HepG2 (cell line): ENCODE data around the gene MYOM1. TPM values are rescaled to one million over a fixed set of nuclear protein-coding genes. Genes with fewer than 3 reads are reported as not detected.

Experiments
- FOXO1 ChIP-seq: sonication (generic); formaldehyde crosslinking; IDR thresholded peaks from 2 replicates; pipeline ENCODE4 v1.4.0; 2020; ENCODE audit warnings: missing genetic modification reagents
- HMG20B ChIP-seq: conservative IDR thresholded peaks from 2 replicates; pipeline ENCODE4 v1.6.1; 2016; ENCODE audit warnings: missing genetic modification reagents, missing compliant biosample characterization
- ISX ChIP-seq: sonication (generic); formaldehyde crosslinking; conservative IDR thresholded peaks from 2 replicates; pipeline ENCODE4 v1.5.0; 2020; ENCODE audit warnings: missing genetic modification reagents
- KDM2A ChIP-seq: sonication (generic); formaldehyde crosslinking; IDR thresholded peaks from 2 replicates; pipeline ENCODE4 v1.4.0; 2020; ENCODE audit warnings: low read depth, missing genetic modification reagents, borderline replicate concordance
- LBX2 ChIP-seq: sonication (generic); formaldehyde crosslinking; IDR thresholded peaks from 2 replicates; pipeline ENCODE4 v1.5.0; 2020; ENCODE audit warnings: missing genetic modification reagents, mild to moderate bottlenecking, borderline replicate concordance
- MED13 ChIP-seq: sonication (generic); formaldehyde crosslinking; IDR thresholded peaks from 2 replicates; pipeline ENCODE4 v1.5.0; 2020; ENCODE audit warnings: missing genetic modification reagents
- MTF2 ChIP-seq: sonication (generic); formaldehyde crosslinking; IDR thresholded peaks from 2 replicates; pipeline ENCODE4 v1.5.0; 2020; ENCODE audit warnings: missing genetic modification reagents, borderline replicate concordance
- MXD3 ChIP-seq: IDR thresholded peaks from 2 replicates; pipeline ENCODE4 v1.6.1; 2016; ENCODE audit warnings: mild to moderate bottlenecking, missing biosample characterization, missing genetic modification reagents
- NCOA2 ChIP-seq: sonication (generic); formaldehyde crosslinking; IDR thresholded peaks from 2 replicates; pipeline ENCODE4 v1.8.0; 2022; ENCODE audit warnings: inconsistent platforms
- NFYB ChIP-seq: sonication (generic); formaldehyde crosslinking; IDR thresholded peaks from 2 replicates; pipeline ENCODE4 v1.4.0; 2020; ENCODE audit warnings: missing genetic modification reagents
- RARG ChIP-seq: sonication (generic); formaldehyde crosslinking; IDR thresholded peaks from 2 replicates; pipeline ENCODE4 v1.4.0; 2020; ENCODE audit warnings: low read depth, mild to moderate bottlenecking, missing genetic modification reagents
- SIN3B ChIP-seq: fragments of 150-350 bp; IDR thresholded peaks from 2 replicates; pipeline ENCODE4 v1.6.1; 2014; ENCODE audit warnings: low read length
- SIX4 ChIP-seq: sonication (generic); formaldehyde crosslinking; IDR thresholded peaks from 2 replicates; pipeline ENCODE4 v1.4.0; 2020; ENCODE audit warnings: missing genetic modification reagents
- SMAD9 ChIP-seq: sonication (generic); formaldehyde crosslinking; IDR thresholded peaks from 2 replicates; pipeline ENCODE4 v1.5.1; 2020; ENCODE audit warnings: mild to moderate bottlenecking, missing genetic modification reagents
- TOPORS ChIP-seq: sonication (generic); formaldehyde crosslinking; IDR thresholded peaks from 2 replicates; pipeline ENCODE4 v1.8.0; 2023; ENCODE audit warnings: mild to moderate bottlenecking, missing genetic modification reagents
- ZBTB34 ChIP-seq: sonication (generic); formaldehyde crosslinking; IDR thresholded peaks from 2 replicates; pipeline ENCODE4 v1.8.0; 2022; ENCODE audit warnings: mild to moderate bottlenecking, missing genetic modification reagents
- ZNF318 ChIP-seq: sonication (generic); formaldehyde crosslinking; IDR thresholded peaks from 2 replicates; pipeline ENCODE4 v1.4.0; 2020; ENCODE audit warnings: mild to moderate bottlenecking, missing genetic modification reagents
- ZNF503 ChIP-seq: sonication (generic); formaldehyde crosslinking; IDR thresholded peaks from 2 replicates; pipeline ENCODE4 v1.4.0; 2020; ENCODE audit warnings: missing genetic modification reagents
- ZNF761 ChIP-seq: sonication (generic); formaldehyde crosslinking; conservative IDR thresholded peaks from 2 replicates; pipeline ENCODE4 v1.4.0; 2020; ENCODE audit warnings: mild to moderate bottlenecking, missing genetic modification reagents
- ZNF775 ChIP-seq: sonication (generic); formaldehyde crosslinking; IDR thresholded peaks from 2 replicates; pipeline ENCODE4 v1.4.0; 2020; ENCODE audit warnings: missing genetic modification reagents, mild to moderate bottlenecking, moderate library complexity, borderline replicate concordance
- polyA plus RNA-seq, 8 experiments: library from polyadenylated mRNA; depleted of rRNA in 3 of 8; stranded (reverse) in 7 of 8; unstranded in 1 of 8; fragments of >200 nt; fragmentation: Illumina TruSeq in 4 of 8; extraction: Trizol in 4 of 8; gene quantifications; 2 replicates each; pipeline versions ENCODE4 v1.2.1 to v1.2.3, GENCODE V29; 2011 to 2016; ENCODE audit warnings: low read depth in 4 of 8, missing spikeins in 1 of 8, mixed read lengths in 1 of 8; ENCODE audit not compliant: insufficient read depth in 1 of 8
- total RNA-seq, 5 experiments: library from RNA; depleted of rRNA; stranded (reverse); fragments of >200 nt; fragmentation: Illumina TruSeq; extraction: Trizol; gene quantifications; 2 replicates each; pipeline ENCODE4 v1.2.3, GENCODE V29; 2016; ENCODE audit warnings: low read depth in 1 of 5

Gene MYOM1
- total and polyA plus RNA-seq, 2 of the 13 experiments (the other 11 are each of a cell fraction or from before 2014, with no cell fraction given) = 0.46 to 0.98 TPM

- TF ChIP-seq ZNF318 (CRISPR knock-in tag) (no peak), SIN3B (no peak), MXD3 (CRISPR knock-in tag) (no peak), TOPORS (CRISPR knock-in tag) (no peak), RARG (no peak), MED13 (no peak), SIX4 (no peak), FOXO1 (no peak; the same call in 1 of the 2 replicates), LBX2 (CRISPR knock-in tag) (no peak), ZBTB34 (CRISPR knock-in tag) (no peak), KDM2A (CRISPR knock-in tag) (no peak), ISX (CRISPR knock-in tag) (no peak), ZNF775 (CRISPR knock-in tag) (no peak), ZNF761 (CRISPR knock-in tag) (no peak), ZNF503 (CRISPR knock-in tag) (no peak), NCOA2 (peak; percentile 30; the same call in 1 of the 2 replicates), MTF2 (CRISPR knock-in tag) (no peak), NFYB (no peak), SMAD9 (no peak), HMG20B (CRISPR knock-in tag) (no peak)
Measured at GRCh38 chr18:3074087-3074486, 145.7 kb downstream of the MYOM1 start (continued).
